Immature natural killer cell (primary cell): ENCODE data around the gene DDAH1. TPM values are rescaled to one million over a fixed set of nuclear protein-coding genes. Genes with fewer than 3 reads are reported as not detected.

Source experiments
- DNase-seq, 3 donors: peaks; one replicate each; pipeline ENCODE4 v3.0.0; 2022; ENCODE audit warnings: mixed read lengths in 1 of 3
- H3K27ac Mint-ChIP-seq, 6 donors: one replicate each; pipeline ENCODE4 v1.8.0; 2020; ENCODE audit warnings: mixed read lengths in 6 of 6, mild to moderate bottlenecking in 5 of 6, inconsistent platforms in 4 of 6, moderate library complexity in 3 of 6
- H3K27me3 Mint-ChIP-seq, 3 donors: one replicate each; pipeline ENCODE4 v1.8.0; 2020 to 2021; ENCODE audit warnings: low read depth in 3 of 3, mild to moderate bottlenecking in 3 of 3, mixed read lengths in 3 of 3, moderate library complexity in 3 of 3, inconsistent platforms in 1 of 3
- H3K36me3 Mint-ChIP-seq, 3 donors: one replicate each; pipeline ENCODE4 v1.8.0; 2020; ENCODE audit warnings: mixed read lengths in 3 of 3, inconsistent platforms in 2 of 3, mild to moderate bottlenecking in 2 of 3
- H3K4me1 Mint-ChIP-seq, 2 donors: one replicate each; pipeline ENCODE4 v1.8.0; 2020; ENCODE audit warnings: inconsistent platforms in 2 of 2, mild to moderate bottlenecking in 2 of 2, mixed read lengths in 2 of 2, moderate library complexity in 1 of 2
- H3K4me3 Mint-ChIP-seq, 5 donors: one replicate each; pipeline ENCODE4 v1.8.0; 2020; ENCODE audit warnings: mild to moderate bottlenecking in 5 of 5, mixed read lengths in 5 of 5, inconsistent platforms in 3 of 5, moderate library complexity in 3 of 5
- H3K9me3 Mint-ChIP-seq, 6 donors: one replicate each; pipeline ENCODE4 v1.8.0; 2020; ENCODE audit warnings: mild to moderate bottlenecking in 6 of 6, mixed read lengths in 6 of 6, inconsistent platforms in 4 of 6, moderate library complexity in 3 of 6
- polyA plus RNA-seq, 3 donors: library from polyadenylated mRNA; unstranded; fragments of 300-500 nt; fragmentation: Illumina TruSeq; gene quantifications; one replicate each; pipeline ENCODE4 v1.2.3, GENCODE V29; 2021

DDAH1 gene
- polyA plus RNA-seq, 3 donors from 2014 or later = not detected

DNA sequence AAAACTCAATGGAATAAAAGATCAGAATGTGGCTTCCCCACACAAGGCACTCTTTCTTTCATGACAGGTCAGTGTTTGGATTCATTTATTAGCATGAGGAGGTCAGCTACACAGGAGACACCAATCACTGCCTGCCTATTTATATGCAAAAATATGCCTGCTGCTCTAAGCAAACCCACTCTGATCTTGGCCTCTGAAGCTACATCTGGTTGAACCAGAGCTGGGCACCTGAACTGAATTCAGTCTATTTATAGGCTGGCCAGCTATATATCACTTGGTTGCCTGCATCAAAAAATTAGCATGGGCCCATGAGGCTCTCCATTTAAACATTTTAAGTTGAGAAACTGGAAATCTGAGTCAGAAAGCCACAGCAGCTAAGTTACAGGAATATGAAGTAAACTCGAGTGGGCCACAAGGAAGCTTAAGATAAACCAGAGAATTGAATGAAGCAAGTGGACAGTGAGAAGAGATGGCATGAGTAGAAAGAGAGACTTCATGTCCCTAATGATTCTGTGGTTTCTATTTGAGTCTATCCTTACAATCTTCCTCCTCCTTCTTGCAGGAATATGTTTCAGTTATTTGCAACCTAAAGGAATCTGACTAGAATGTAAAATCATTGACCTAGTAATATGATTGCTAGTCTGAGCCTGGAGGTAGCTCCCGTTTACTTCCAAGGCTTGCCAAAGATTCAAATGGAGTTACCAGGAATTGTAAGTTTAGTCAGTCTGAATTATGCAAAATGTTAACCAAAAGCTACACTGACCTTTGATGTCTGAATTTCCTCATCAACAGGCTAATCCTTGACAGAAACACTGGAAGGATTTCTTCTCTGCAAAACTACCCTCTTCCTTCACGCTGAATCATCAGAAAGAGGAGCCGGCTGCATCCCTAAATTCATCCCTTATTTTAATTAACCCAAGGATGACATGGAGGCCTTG lies 17.7 kb downstream of the DDAH1 start:
- H3K27me3 Mint-ChIP-seq = peaks cover 2 to 6% (median 4%) of the 10 kb centered on the region in 3 donors
- H3K27ac Mint-ChIP-seq = no peak overlapping the region
- no peak overlapping the region for H3K4me3 Mint-ChIP-seq
- peaks cover 0 to 2% (median 0%) of the 10 kb centered on the region in 6 donors for H3K9me3 Mint-ChIP-seq
- H3K4me1 Mint-ChIP-seq = no peaks in the 10 kb centered on the region
- DNase-seq = no peak
- no peaks in the 10 kb centered on the region for H3K36me3 Mint-ChIP-seq

DNA sequence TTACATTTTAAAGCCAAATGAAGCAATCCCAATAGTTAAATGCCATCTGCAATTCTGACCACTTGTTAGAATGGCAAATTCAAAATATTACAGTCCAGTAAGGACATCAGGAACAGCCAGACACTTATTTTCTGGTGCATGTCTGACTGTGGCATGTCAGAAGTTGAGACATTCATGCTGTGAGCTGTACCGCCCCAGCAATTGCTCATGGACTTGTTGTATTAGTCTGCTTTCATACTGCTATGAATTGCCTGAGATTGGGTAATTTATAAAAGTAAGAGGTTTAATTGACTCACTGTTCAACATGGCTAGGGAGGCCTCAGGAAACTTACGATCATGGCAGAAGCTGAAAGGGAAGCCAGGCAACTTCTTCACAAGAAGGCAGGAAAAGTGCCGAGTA lies 19.1 kb downstream of the DDAH1 start:
- no peaks in the 10 kb centered on the region for H3K36me3 Mint-ChIP-seq
- no peak overlapping the region for H3K4me3 Mint-ChIP-seq
- H3K27me3 Mint-ChIP-seq = peaks cover 2 to 10% (median 4%) of the 10 kb centered on the region in 3 donors
- no peak overlapping the region for H3K27ac Mint-ChIP-seq
- H3K9me3 Mint-ChIP-seq = peaks cover 0 to 2% (median 0%) of the 10 kb centered on the region in 6 donors
- no peaks in the 10 kb centered on the region for H3K4me1 Mint-ChIP-seq
- no peak for DNase-seq

DNA sequence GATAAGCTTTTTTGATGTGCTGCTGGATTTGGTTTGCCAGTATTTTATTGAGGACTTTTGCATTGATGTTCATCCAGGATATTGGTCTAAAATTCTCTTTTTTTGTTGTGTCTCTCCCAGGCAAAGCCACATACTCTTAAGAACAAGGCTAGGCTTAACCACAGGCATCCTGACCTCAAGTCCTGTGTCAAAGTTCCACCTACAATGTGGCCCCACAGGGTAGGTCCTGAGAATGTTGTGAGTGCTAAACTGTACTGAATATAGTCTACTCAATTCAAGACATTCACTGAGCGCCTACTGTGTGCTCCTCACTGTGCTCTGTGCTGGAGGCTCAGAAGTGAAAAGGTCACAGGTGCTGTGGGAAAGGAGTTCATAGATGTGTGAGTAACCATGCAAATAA lies 20.6 kb downstream of the DDAH1 start:
- Mint-ChIP-seq H3K27me3 (peaks cover 2 to 11% (median 4%) of the 10 kb centered on the region in 3 donors), H3K27ac (no peak overlapping the region), H3K4me3 (no peak overlapping the region), H3K9me3 (peaks cover 0 to 2% (median 0%) of the 10 kb centered on the region in 6 donors), H3K4me1 (no peaks in the 10 kb centered on the region), H3K36me3 (no peaks in the 10 kb centered on the region)
- DNase-seq = no peak

DNA sequence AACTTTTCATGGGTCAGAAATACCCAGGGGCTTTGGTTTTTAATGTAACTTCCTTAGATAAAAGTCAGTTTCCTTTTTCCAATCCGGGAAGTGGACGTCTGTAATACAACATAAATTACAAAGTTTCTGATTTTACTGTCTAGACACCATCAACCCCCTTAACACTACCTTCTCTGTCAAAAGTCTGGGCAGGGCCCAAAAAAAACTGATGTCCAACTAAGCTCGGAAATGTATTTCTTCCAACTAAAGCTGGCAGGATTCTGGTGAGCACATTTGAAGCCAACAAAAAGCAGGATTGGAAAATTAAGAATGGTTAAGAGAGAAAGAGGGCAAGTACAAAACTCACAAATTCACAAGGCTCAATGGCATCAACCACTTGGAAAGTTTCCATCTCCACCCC lies 24.3 kb downstream of the DDAH1 start:
- Mint-ChIP-seq H3K4me3 (no peak overlapping the region), H3K27ac (no peak overlapping the region), H3K27me3 (peaks cover 2 to 8% (median 3%) of the 10 kb centered on the region in 3 donors), H3K4me1 (no peaks in the 10 kb centered on the region), H3K9me3 (peaks cover 0 to 2% (median 0%) of the 10 kb centered on the region in 6 donors), H3K36me3 (no peaks in the 10 kb centered on the region)
- no peak for DNase-seq

DNA sequence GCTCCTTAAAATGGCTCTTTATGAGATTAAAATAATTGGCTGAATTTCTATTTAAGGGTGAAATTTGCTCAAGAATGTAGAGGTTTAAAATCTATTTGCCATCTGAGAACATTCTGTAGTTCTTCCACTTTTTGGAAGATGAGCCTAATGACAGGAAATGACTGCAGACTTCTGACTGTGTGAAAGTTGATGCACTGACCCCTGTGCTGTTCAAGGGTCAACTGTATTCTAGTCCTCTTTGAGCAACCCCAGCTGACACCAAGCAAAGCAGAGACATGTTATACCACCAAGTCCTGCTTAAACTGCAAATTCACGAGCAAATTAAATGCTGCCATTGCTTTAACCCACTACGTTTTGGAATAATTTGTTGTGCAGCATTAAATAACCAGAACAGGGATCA lies 26.6 kb downstream of the DDAH1 start:
- no peaks in the 10 kb centered on the region for H3K4me1 Mint-ChIP-seq
- peaks cover 0 to 8% (median 0%) of the 10 kb centered on the region in 3 donors for H3K27me3 Mint-ChIP-seq
- DNase-seq = no peak
- H3K36me3 Mint-ChIP-seq = no peaks in the 10 kb centered on the region
- H3K9me3 Mint-ChIP-seq = peaks cover 0 to 4% (median 0%) of the 10 kb centered on the region in 6 donors
- no peak overlapping the region for H3K4me3 Mint-ChIP-seq
- H3K27ac Mint-ChIP-seq = no peak overlapping the region

DNA sequence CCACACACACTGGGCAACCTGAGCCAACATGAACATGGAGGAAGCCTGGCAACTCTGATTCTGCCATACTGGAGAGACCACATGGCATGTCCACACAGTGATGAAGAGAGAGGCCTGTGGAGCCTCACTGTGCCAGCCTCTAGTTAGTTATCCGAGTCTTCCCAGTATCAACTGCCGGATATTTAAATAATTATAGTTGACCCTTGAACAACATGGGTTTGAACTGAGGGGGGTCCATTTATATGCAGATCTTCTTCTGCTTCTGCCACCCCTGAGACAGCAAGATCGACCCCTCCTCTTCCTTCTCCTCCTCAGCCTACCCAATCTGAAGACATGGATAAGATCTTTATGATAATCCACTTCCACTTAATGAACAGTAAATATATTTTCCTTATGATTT lies 27.8 kb downstream of the DDAH1 start:
- Mint-ChIP-seq H3K27me3 (peaks cover 0 to 4% (median 0%) of the 10 kb centered on the region in 3 donors), H3K36me3 (no peaks in the 10 kb centered on the region), H3K27ac (no peak overlapping the region), H3K4me3 (no peak overlapping the region), H3K9me3 (peaks cover 0 to 4% (median 0%) of the 10 kb centered on the region in 6 donors), H3K4me1 (no peaks in the 10 kb centered on the region)
- DNase-seq = no peak

DNA sequence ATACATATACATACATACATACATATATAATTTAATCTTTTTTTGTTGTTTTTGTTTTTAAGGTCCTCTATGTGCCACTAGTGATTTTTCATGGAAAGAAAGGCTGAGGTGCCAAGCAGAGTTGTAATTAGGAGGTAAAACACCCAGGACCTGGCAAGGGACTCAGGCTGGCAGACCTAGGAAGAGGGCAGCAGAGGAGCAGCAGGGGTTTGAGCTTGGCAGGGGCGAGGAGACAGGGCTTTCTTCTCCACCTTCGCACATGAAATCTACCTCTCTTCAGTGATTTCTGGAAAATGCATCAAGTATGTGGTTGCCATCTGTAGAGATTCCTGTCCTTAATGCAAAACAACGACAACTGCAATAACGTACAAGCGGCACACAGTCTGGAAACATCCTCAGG lies 31.9 kb downstream of the DDAH1 start:
- no peak overlapping the region for H3K27ac Mint-ChIP-seq
- H3K4me3 Mint-ChIP-seq = no peak overlapping the region
- H3K27me3 Mint-ChIP-seq = peaks cover 0 to 3% (median under 1%) of the 10 kb centered on the region in 3 donors
- peaks cover 0 to 11% (median 2%) of the 10 kb centered on the region in 6 donors for H3K9me3 Mint-ChIP-seq
- H3K36me3 Mint-ChIP-seq = no peaks in the 10 kb centered on the region
- no peak for DNase-seq
- no peaks in the 10 kb centered on the region for H3K4me1 Mint-ChIP-seq

DNA sequence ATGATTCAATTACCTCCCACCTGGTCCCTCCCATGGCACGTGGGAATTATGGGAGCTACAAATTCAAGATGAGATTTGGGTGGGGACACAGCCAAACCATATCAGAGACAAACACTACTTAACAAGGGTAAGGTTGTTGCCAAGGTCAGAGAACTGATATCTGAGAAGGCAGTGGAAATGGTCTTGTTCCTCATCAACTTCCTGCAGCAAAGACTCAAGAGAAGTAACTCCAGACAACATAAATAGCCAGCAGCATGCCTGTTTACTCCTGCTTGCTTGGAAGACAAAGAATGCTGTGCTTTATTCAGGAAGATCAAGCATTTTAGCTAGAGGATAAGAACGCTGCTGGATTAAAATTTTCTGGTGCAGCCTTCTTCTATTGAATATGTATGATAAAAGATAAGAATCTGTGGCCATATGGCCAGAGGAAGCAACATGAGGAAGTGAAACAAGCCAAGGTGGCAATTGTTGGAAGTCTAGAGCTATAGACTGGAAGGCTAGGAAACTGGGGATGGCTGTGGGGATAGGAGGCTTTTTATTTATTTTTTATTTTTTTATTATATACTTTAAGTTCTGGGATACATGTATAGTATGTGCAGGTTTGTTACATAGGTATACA lies 36.4 kb downstream of the DDAH1 start:
- H3K9me3 Mint-ChIP-seq = peaks cover 0 to 7% (median 2%) of the 10 kb centered on the region in 6 donors
- DNase-seq = no peak
- H3K27ac Mint-ChIP-seq = no peak overlapping the region
- H3K36me3 Mint-ChIP-seq = no peaks in the 10 kb centered on the region
- H3K27me3 Mint-ChIP-seq = peaks cover 0 to 5% (median 2%) of the 10 kb centered on the region in 3 donors
- H3K4me1 Mint-ChIP-seq = no peaks in the 10 kb centered on the region
- no peak overlapping the region for H3K4me3 Mint-ChIP-seq

DNA sequence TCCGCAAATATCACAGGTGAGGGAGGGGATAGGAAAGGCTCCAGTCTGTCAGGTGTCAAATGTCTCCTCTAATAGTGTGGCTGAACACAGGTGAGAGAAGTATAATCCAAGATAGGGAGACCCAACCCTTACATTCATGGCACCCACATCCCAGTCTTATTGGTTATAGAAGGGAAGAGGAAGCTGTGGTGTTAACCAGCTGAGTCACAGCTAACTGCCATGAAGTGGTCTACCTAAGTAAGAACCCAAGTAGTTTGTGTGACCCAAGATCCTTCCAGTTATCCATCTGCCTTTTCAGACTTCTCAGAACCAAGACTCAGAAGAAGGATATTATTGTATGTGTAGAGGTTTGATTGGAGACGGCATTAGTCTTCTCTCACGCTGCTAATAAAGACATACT lies 37.1 kb downstream of the DDAH1 start:
- no peaks in the 10 kb centered on the region for H3K4me1 Mint-ChIP-seq
- H3K27ac Mint-ChIP-seq = no peak overlapping the region
- H3K4me3 Mint-ChIP-seq = no peak overlapping the region
- peaks cover 0 to 6% (median 2%) of the 10 kb centered on the region in 3 donors for H3K27me3 Mint-ChIP-seq
- H3K9me3 Mint-ChIP-seq = peaks cover 0 to 7% (median 2%) of the 10 kb centered on the region in 6 donors
- H3K36me3 Mint-ChIP-seq = no peaks in the 10 kb centered on the region
- DNase-seq = no peak

DNA sequence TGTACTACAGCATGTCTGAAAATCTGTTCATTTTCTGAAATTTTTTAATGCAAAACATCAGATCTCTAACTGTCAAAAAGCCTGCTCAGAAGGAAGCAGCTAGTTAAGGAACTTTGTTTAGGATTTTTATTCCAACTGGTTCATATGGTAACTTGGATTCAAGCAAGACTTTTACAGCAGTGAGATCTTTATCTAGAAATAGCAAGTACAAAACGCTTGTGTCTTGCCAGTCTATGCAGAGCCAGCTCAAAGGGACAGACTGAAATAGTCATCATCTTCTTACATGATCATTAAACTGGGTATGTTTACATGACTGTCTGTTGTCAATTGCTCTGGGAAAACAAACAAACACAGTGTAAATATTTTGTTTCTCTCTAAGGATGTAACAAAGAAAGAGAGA lies 37.6 kb downstream of the DDAH1 start:
- DNase-seq = no peak
- Mint-ChIP-seq H3K27ac (no peak overlapping the region), H3K27me3 (peaks cover 0 to 6% (median 2%) of the 10 kb centered on the region in 3 donors), H3K36me3 (no peaks in the 10 kb centered on the region), H3K4me1 (no peaks in the 10 kb centered on the region), H3K9me3 (peaks cover 0 to 7% (median 2%) of the 10 kb centered on the region in 6 donors), H3K4me3 (no peak overlapping the region)

DNA sequence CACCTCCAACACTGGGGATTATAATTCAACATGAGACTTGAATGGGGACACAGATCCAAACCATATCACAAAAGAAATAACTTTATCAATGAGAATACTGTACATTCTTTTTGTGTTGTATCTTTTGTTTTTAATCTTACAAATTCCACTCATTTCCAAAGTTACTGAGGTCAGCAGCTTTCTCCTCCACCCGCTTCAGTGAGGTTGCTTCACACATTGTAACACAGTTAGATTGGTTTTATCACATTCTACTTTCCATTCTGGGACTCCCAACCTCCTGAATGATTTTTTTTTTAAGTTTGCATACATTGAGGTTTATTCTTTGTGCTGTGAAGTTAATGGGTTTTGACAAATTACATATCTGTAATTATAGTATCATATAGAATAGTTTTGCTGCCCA lies 43.8 kb downstream of the DDAH1 start:
- peaks cover 0 to 3% (median 0%) of the 10 kb centered on the region in 3 donors for H3K27me3 Mint-ChIP-seq
- peaks cover 4 to 19% (median 6%) of the 10 kb centered on the region in 6 donors for H3K9me3 Mint-ChIP-seq
- no peak overlapping the region for H3K27ac Mint-ChIP-seq
- H3K4me1 Mint-ChIP-seq = no peaks in the 10 kb centered on the region
- no peaks in the 10 kb centered on the region for H3K36me3 Mint-ChIP-seq
- DNase-seq = no peak
- H3K4me3 Mint-ChIP-seq = no peak overlapping the region

DNA sequence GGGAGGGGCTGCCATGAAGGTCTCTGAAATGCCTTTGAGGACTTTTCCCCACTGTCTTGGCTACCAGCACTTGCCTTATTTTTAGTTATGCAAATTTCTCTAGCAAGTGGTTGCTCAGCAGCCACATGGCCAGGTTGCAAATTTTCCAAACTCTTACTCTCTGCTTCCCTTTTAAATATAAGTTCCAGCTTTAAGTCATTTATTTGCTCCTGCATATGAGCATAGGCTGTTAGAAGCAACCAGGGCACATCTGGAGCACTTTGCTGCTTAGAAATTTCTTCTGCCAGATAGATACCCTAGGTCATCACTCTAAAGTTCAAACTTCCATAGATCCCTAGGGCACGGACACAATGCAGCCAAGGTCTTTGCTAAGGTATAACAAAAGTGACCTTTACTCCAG lies 44.8 kb downstream of the DDAH1 start:
- H3K4me3 Mint-ChIP-seq = no peak overlapping the region
- peaks cover 0 to 3% (median 0%) of the 10 kb centered on the region in 3 donors for H3K27me3 Mint-ChIP-seq
- no peak overlapping the region for H3K27ac Mint-ChIP-seq
- H3K36me3 Mint-ChIP-seq = no peaks in the 10 kb centered on the region
- H3K4me1 Mint-ChIP-seq = no peaks in the 10 kb centered on the region
- no peak for DNase-seq
- peaks cover 4 to 19% (median 6%) of the 10 kb centered on the region in 6 donors for H3K9me3 Mint-ChIP-seq

DNA sequence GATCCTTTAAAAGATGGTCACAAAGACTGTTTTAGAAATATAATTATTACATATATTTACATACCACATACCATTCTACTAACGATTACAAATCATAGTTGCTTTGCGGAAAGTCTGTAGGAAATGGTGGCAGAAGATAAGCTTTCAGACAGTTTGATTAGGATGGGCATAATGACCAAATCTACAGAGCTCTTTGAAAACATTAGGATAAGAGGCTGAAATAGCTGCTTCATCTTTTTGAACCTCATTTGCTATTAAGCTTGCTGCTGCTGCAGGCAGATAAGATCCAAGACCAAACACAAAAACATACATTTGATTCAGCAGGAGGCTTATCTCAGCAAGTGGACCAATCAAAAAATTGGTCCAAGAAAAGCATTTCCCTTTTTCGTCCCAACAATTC lies 47.1 kb downstream of the DDAH1 start:
- H3K9me3 Mint-ChIP-seq = peaks cover 4 to 19% (median 6%) of the 10 kb centered on the region in 6 donors
- H3K36me3 Mint-ChIP-seq = no peaks in the 10 kb centered on the region
- DNase-seq = no peak
- no peak overlapping the region for H3K27ac Mint-ChIP-seq
- H3K4me1 Mint-ChIP-seq = no peaks in the 10 kb centered on the region
- no peaks in the 10 kb centered on the region for H3K27me3 Mint-ChIP-seq
- no peak overlapping the region for H3K4me3 Mint-ChIP-seq

DNA sequence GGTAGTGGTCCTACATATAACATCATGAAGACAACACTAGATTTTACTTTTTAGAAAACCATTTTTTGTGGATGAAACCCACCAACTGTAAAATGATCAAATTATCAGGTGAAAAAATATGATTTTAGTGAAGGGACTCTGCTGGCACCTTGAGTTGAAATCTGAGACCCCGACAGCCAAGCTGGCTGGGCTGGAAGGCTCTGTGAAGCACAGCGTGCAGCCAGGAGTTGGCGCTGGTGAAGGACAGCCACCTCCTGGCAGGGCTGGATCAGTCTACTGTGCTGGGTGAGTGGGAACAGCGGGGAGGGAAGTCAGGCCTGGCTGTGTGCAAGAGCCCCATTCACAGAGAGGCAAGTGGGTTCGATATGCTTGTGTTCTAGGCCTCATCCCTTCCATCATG lies 47.9 kb downstream of the DDAH1 start:
- Mint-ChIP-seq H3K27ac (no peak overlapping the region), H3K36me3 (no peaks in the 10 kb centered on the region), H3K4me3 (no peak overlapping the region), H3K27me3 (no peaks in the 10 kb centered on the region), H3K4me1 (no peaks in the 10 kb centered on the region), H3K9me3 (peaks cover 4 to 19% (median 6%) of the 10 kb centered on the region in 6 donors)
- no peak for DNase-seq
